ENCODE measurements around the gene RERE.

GRCh38 chr1:8422510-8423268, 394.8 kb downstream of the RERE start:
- no peak for TF ChIP-seq ZNF544 (tag by site-specific recombination; IDR thresholded peaks at IDR 0.05)
- no peak for TF ChIP-seq ZNF433 (tag by site-specific recombination; IDR thresholded peaks at IDR 0.05; ENCODE audit: low read depth)
- TF ChIP-seq ZNF530 (tag by site-specific recombination; IDR thresholded peaks at IDR 0.05; ENCODE audit: low read depth) = no peak
- TF ChIP-seq CTCF (tag by site-specific recombination; IDR thresholded peaks at IDR 0.05) = no peak
- no peak for TF ChIP-seq ELK4 (IDR thresholded peaks at IDR 0.05; ENCODE audit: borderline replicate concordance, low read depth, low read length)
- TF ChIP-seq MZF1 (tag by site-specific recombination; IDR thresholded peaks at IDR 0.05; ENCODE audit: borderline replicate concordance) = no peak
- TF ChIP-seq ZNF19 (tag by site-specific recombination; IDR thresholded peaks at IDR 0.05; ENCODE audit: low read depth) = no peak
- TF ChIP-seq YY1 (tag by site-specific recombination; IDR thresholded peaks at IDR 0.05) = no peak

Measured in HEK293 (cell line).